DMS114 treated with DMSO at 0.1 percent for 48 hours (cell line): ENCODE measurements around the gene MYNN.

Experiments
- DNase-seq: peaks from one replicate; lab custom pipeline; 2025; ENCODE audit not compliant: unreplicated experiment; lab: John Stamatoyannopoulos, UW

The MYNN gene

GRCh38 chr3:169774186-169774585 lies 990 bp downstream of the MYNN start:
- no peak for DNase-seq

DNA sequence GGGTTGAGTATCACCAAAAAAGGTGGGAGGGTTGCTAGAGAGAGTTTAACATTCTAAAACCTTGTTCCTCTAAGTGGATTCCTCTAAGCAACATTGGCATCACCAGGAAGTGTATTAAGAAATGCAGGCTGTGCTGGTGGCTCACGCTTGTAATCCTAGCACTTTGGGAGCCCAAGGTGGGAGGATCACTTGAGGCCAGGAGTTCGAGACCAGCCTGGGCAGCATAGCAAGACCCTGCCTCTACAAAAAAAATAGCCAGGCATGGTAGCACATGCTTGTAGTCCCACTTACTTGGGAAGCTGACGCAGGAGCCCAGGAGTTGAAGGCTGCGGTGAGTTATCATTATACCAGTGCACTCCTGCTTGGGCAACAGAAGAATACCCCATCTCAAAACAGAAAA lies 4.6 kb downstream of the MYNN start:
- no peak for DNase-seq

GRCh38 chr3:169780742-169781141 lies 7.5 kb downstream of the MYNN start:
- no peak for DNase-seq

DNA sequence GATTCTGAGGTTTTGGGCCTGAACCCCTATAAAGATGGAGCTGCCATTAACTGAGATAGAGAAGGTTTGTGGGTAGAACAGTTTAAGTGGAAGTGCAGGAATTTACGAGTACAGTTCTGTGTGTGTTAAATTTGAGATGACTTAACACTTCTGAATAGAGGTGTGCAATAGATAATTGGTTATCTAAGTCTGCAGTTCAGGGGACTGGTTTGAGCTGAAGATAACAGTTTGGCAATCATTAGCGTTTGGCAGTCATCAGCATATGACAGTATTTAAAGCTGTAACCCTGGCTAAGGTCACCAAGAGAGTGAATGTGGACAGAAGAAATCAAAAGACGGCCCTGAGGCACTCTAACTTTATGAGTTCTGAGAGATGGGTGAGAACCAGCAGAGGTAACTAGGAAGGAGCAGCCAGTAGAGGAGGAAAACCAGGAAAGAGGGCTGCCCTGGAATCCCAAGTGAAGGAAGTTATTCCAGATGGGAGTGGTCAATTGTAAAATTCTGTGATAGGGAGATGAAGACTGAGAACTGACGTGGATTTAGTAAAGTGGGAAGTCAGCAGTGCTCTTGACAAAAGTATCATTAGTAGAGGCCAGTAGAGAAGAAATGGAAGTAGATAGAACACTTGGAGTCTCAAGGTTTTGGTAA lies 8.1 kb downstream of the MYNN start:
- no peak for DNase-seq

GRCh38 chr3:169787120-169787519 lies 13.9 kb downstream of the MYNN start:
- DNase-seq = no peak

DNA sequence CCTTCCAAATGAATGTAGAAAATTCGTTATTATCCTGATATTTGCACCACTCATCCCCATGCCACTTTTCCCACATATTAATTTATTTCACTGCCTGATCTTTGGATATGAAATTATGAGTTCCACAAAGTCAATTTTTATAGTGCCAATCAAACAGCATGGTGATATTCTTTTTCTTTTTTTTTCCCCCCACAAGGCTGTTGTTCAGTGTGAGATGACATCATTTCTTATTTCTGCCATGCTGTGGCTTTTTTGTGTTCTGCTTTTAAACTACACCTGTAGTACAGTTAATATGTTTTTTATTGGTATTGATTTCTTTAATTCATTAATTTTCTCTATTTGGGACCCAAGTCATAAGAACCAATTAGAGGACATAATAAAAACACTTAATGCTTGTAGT lies 14.6 kb downstream of the MYNN start:
- DNase-seq = no peak

- no peak for DNase-seq
Measured at GRCh38 chr3:169790219-169790618, 17.0 kb downstream of the MYNN start.

DNA sequence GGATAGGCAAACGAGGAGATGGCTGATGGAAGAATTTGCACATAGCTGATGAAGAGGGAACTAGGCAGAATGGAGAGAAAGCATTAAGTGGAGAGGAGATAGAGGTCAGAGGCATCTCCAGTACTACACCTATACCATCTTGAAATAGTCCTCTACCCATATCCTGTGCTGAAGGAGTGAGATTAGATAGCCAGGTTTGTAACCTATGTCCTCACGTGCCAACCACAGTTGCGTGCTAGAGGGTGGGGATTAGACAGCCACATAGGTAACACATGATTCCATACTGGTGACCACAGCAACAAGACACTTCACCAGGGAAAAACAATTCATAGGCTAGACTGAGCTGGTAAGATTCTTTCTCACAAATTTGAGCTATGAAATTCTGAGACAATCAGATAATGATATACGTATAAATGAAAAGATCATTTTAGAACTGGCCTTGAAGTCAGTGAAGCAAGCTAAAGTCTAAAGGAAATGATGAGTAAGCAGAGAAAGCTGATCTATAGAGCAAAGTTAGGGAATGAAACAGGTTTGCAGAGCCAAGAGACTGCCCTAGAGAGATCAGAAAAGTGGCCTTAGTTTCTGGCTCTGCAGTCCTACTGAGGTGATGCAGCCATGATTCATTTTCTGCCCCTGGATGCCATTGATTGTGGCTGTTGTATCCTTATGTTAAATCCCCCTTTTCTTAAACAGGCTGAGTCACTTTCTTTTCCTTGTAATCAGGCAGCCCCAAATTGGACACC lies 17.7 kb downstream of the MYNN start:
- DNase-seq = no peak

GRCh38 chr3:169792359-169792758 lies 19.2 kb downstream of the MYNN start:
- DNase-seq = no peak

- DNase-seq = no peak
Measured at GRCh38 chr3:169804681-169805080, 31.5 kb downstream of the MYNN start.

GRCh38 chr3:169809230-169809795 lies 36.1 kb downstream of the MYNN start:
- DNase-seq = no peak

GRCh38 chr3:169811631-169812331 lies 38.6 kb downstream of the MYNN start:
- no peak for DNase-seq

- DNase-seq = no peak
Measured at GRCh38 chr3:169812332-169813235, 39.4 kb downstream of the MYNN start, which contains the start of the genes LRRC34 and LRRIQ4. Gene LRRC34, minus strand, starts transcription at chr3:169812904. Its CDS starts 356 bp downstream, at chr3:169812548. Gene LRRIQ4, plus strand, starts transcription at chr3:169812870. Its CDS starts 9,052 bp downstream, at chr3:169821922.

GRCh38 chr3:169813278-169813677 lies 40.1 kb downstream of the MYNN start:
- no peak for DNase-seq

DNA sequence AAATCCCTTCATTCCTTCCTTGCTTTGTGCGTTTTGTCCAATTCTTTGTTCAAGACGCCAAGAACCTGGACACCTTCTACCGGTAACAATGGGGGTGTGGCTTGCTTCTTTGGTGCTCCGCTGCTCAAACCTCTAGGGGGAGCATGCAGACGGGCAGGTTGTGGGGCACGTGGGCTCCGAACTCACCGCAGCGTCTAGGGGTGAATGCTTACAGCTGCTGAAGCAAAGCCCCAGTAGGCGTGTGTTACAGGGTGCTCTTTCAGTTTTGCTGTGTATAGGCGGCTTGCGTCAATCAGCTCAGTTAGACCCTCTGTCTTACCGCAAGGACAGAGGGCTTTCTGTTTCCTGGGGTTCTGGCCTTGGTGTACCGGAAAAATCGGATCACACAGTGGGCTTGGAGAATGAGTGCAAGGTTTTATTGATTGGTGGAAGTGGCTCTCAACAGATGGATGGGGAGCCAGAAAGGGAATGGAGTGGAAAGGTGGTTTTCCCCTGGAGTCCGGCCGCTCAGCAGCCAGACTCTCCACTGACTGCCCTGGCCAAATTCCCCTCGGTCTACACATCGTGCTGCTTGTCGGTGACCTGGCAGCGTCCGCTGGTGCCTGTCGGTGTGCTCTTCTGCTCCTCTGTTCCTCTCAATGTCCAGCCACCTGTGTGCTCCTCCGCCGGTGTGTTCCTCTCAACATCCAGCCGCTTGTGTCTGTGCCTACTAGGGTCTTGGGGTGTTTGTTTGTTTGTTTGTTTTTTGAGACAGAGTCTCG lies 40.7 kb downstream of the MYNN start:
- no peak for DNase-seq

DNA sequence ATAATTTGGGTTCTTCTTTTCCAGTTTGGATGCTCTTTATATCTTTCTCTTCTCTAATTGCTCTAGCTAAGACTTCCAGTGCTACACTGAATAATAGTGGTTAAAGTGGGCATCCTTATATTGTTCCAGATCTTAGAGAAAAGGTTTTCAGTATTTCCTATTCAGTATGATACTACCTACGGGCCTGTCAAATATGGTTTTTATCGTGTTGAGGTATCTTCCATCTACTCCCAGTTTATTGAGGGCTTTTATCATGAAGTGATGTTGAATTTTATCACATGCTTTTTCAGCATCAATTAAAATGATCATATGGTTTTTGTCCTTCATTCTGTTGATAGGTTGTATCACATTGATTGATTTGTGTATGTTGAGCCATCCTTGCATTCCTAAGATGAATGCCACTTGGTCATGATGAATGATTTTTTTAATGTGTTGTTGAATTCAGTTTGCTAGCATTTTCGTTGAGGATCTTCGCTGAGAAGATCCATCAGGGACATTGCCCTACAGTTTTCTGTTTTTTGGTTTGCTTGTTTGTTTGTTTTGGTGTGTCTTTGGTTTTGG lies 42.5 kb downstream of the MYNN start:
- DNase-seq = no peak

DNA sequence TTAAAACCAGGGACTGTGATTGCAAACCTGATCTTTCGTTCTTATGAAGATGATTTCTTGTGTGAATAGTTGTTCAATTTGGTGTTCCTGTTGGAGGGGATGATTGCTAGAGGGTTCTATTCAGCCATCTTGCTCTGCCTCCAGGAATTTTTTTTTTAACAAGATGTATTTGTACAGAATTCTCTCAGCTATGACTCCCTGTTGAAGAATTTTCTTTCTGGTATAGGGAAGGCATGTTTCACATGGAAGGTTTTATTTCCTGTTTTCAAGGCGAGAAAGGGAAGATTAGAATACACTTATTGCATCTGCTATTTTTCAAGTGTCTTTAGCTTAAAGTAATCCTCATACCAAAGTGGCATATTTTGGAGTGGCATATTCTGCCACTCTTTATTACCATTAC lies 45.1 kb downstream of the MYNN start:
- no peak for DNase-seq

DNA sequence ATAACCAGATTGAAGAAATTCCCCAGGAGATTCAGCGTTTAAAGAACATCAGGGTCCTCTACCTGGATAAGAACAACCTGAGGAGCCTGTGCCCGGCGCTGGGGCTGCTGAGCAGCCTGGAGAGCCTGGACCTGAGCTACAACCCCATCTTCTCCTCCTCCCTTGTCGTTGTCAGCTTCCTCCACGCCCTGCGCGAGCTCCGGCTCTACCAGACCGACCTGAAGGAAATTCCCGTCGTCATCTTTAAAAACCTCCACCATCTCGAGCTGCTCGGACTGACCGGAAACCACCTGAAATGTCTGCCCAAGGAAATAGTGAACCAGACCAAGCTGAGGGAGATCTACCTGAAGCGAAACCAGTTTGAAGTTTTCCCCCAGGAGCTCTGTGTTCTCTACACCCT lies 48.9 kb downstream of the MYNN start:
- DNase-seq = no peak

GRCh38 chr3:169822540-169822939 lies 49.3 kb downstream of the MYNN start:
- no peak for DNase-seq

GRCh38 chr3:169822983-169823382 lies 49.8 kb downstream of the MYNN start:
- DNase-seq = no peak
